ENCODE measurements around the gene C5AR2. TPM values are rescaled to one million over a fixed set of nuclear protein-coding genes. Genes with fewer than 3 reads are reported as not detected.

Gene C5AR2
- polyA plus RNA-seq, 1 experiment: not detected

DNA sequence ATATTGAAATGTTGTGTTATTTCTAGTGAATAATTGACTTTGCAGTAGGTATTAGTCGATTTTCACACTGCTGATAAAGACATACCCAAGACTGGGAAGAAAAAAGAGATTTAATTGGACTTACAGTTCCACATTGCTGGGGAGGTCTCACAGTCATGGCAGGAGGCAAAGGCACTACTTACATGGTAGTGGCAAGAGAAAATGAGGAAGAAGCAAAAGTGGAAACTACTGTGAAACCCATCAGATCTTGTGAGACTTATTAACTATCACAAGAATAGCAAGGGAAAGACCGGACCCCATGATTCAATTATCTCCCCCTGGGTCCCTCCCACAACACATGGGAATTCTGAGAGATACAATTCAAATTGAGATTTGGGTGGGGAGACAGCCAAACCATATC is 9.9 kb upstream of the C5AR2 start:
- Histone ChIP-seq H3K27me3 (ENCODE audit: control insufficient read depth, insufficient read depth, low read length) (peaks cover 3% of the 10 kb centered on the region), H3K27ac (ENCODE audit: low read depth, low read length) (no peak overlapping the region), H3K4me3 (ENCODE audit: low read depth, low read length) (no peak overlapping the region), H3K9me3 (ENCODE audit: control insufficient read depth, insufficient read depth, low read length) (peaks cover 12% of the 10 kb centered on the region; the same call in 1 of the 2 replicates)
- DNase-seq (ENCODE audit: low read depth, low spot score): no peak
- ChIA-PET CTCF (interaction anchor here (4.0 kb wide), 1 partner anchor 27 kb away, joined by 17 read pairs; the partner anchor contains the start of gene DHX34), POLR2A (no interaction called here)
- TF ChIP-seq CTCF (IDR thresholded peaks at IDR 0.05; ENCODE audit: low read depth, low read length): no peak

DNA sequence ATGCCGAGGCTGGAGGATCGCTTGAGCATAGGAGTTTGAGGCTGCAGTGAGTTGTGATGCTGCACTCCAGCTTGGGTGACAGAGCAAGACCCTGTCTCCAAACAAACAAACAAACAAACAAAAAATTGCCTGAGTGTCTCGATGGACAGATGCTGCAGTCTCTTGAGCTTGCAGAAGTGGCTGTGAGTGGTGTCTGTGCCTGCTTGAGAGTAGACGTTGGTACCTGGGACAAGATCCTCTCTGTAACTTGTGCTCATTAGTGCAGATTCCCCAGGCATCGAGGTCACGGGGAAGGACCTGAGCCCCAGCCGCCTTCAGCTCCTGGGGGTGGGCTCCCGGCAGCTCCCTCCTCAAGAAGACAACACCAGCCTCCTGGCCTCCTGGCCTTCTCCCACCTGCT is 8.6 kb upstream of the C5AR2 start:
- no peak for DNase-seq (ENCODE audit: low read depth, low spot score)
- ChIA-PET POLR2A (interaction anchor here (0.6 kb wide), 1 partner anchor 23 kb away, joined by 3 read pairs; no protein-coding TSS in a partner anchor), CTCF (interaction anchor here (4.0 kb wide), 1 partner anchor 25 kb away, joined by 17 read pairs; the partner anchor contains the start of gene DHX34)
- Histone ChIP-seq H3K4me3 (ENCODE audit: low read depth, low read length) (no peak overlapping the region), H3K27me3 (ENCODE audit: control insufficient read depth, insufficient read depth, low read length) (peaks cover 3% of the 10 kb centered on the region), H3K27ac (ENCODE audit: low read depth, low read length) (no peak overlapping the region), H3K9me3 (ENCODE audit: control insufficient read depth, insufficient read depth, low read length) (peaks cover 12% of the 10 kb centered on the region; the same call in 1 of the 2 replicates)
- no peak for TF ChIP-seq CTCF (IDR thresholded peaks at IDR 0.05; ENCODE audit: low read depth, low read length)

- Histone ChIP-seq H3K4me3 (ENCODE audit: low read depth, low read length) (no peak overlapping the region), H3K27ac (ENCODE audit: low read depth, low read length) (no peak overlapping the region), H3K9me3 (ENCODE audit: control insufficient read depth, insufficient read depth, low read length) (peaks cover 12% of the 10 kb centered on the region; the same call in 1 of the 2 replicates), H3K27me3 (ENCODE audit: control insufficient read depth, insufficient read depth, low read length) (peaks cover 3% of the 10 kb centered on the region)
- no peak for DNase-seq (ENCODE audit: low read depth, low spot score)
- POLR2A ChIA-PET: no interaction called here
- CTCF ChIA-PET: interaction anchor here (4.0 kb wide), 1 partner anchor 25 kb away, joined by 17 read pairs; the partner anchor contains the start of gene DHX34
- TF ChIP-seq CTCF (IDR thresholded peaks at IDR 0.05; ENCODE audit: low read depth, low read length): no peak
Observed at GRCh38 chr19:47323872-47324271, 8.1 kb upstream of the C5AR2 start.

- Histone ChIP-seq H3K27ac (ENCODE audit: low read depth, low read length) (no peak overlapping the region), H3K4me3 (ENCODE audit: low read depth, low read length) (no peak overlapping the region), H3K9me3 (ENCODE audit: control insufficient read depth, insufficient read depth, low read length) (peaks cover 12% of the 10 kb centered on the region; the same call in 1 of the 2 replicates), H3K27me3 (ENCODE audit: control insufficient read depth, insufficient read depth, low read length) (peaks cover 3% of the 10 kb centered on the region)
- no peak for DNase-seq (ENCODE audit: low read depth, low spot score)
- ChIA-PET CTCF (interaction anchor here (0.6 to 4.0 kb wide), 4 partner anchors 16 to 1562 kb away, joined by 4 to 17 read pairs (median 5); partner anchors contain the start of gene DHX34), POLR2A (no interaction called here)
- TF ChIP-seq CTCF (IDR thresholded peaks at IDR 0.05; ENCODE audit: low read depth, low read length): no peak
Observed at GRCh38 chr19:47324502-47324901, 7.5 kb upstream of the C5AR2 start.

GRCh38 chr19:47330466-47330869 is 1.5 kb upstream of the C5AR2 start:
- CTCF ChIA-PET: interaction anchor here (0.6 to 2.5 kb wide), 5 partner anchors 18 to 181 kb away, joined by 3 to 22 read pairs (median 4); partner anchors contain the start of gene DHX34
- 0 out of 2 replicates have a peak, but pooled peaks have one; percentile 6 for TF ChIP-seq CTCF (IDR thresholded peaks at IDR 0.05; ENCODE audit: low read depth, low read length)
- Histone ChIP-seq H3K27ac (ENCODE audit: low read depth, low read length) (peak overlapping the region; percentile 80), H3K9me3 (ENCODE audit: control insufficient read depth, insufficient read depth, low read length) (no peaks in the 10 kb centered on the region), H3K27me3 (ENCODE audit: control insufficient read depth, insufficient read depth, low read length) (peaks cover 5% of the 10 kb centered on the region), H3K4me3 (ENCODE audit: low read depth, low read length) (no peak overlapping the region)
- POLR2A ChIA-PET: no interaction called here
- DNase-seq (ENCODE audit: low read depth, low spot score): peak; percentile 30
